ENCODE results near the gene LSM6. TPM values are rescaled to one million over a fixed set of nuclear protein-coding genes. Genes with fewer than 3 reads are reported as not detected.

LSM6 gene
- total RNA-seq, 4 donors from 2014 or later = 17.6 to 66.0 (median 31.0) TPM

GRCh38 chr4:146193628-146194027 lies 18.1 kb downstream of the LSM6 start:
- no peak overlapping the region for H3K27ac ChIP-seq
- no peak overlapping the region for H3K4me3 ChIP-seq
- no peak for DNase-seq
- H3K4me1 ChIP-seq = no peaks in the 10 kb centered on the region
- no peak for TF ChIP-seq POLR2A (IDR thresholded peaks at IDR 0.05)
- TF ChIP-seq CTCF (IDR thresholded peaks at IDR 0.05) = no peak
- no peaks in the 10 kb centered on the region for H3K9me3 ChIP-seq
- no peaks in the 10 kb centered on the region for H3K27me3 ChIP-seq
- H3K36me3 ChIP-seq = peaks cover 0 to 18% (median 0%) of the 10 kb centered on the region in 3 donors

- Histone ChIP-seq H3K36me3 (peaks cover 0 to 14% (median 0%) of the 10 kb centered on the region in 3 donors), H3K4me1 (no peaks in the 10 kb centered on the region), H3K4me3 (no peak overlapping the region)
Measured at GRCh38 chr4:146194212-146194611, 18.7 kb downstream of the LSM6 start.

GRCh38 chr4:146202665-146203064 lies 27.1 kb downstream of the LSM6 start:
- H3K4me1 ChIP-seq = no peaks in the 10 kb centered on the region
- H3K27ac ChIP-seq = no peak overlapping the region
- no peaks in the 10 kb centered on the region for H3K9me3 ChIP-seq
- DNase-seq = no peak
- H3K27me3 ChIP-seq = no peaks in the 10 kb centered on the region
- no peaks in the 10 kb centered on the region for H3K36me3 ChIP-seq
- H3K4me3 ChIP-seq = no peak overlapping the region
- TF ChIP-seq CTCF (IDR thresholded peaks at IDR 0.05) (no peak), POLR2A (IDR thresholded peaks at IDR 0.05) (no peak)

More at GRCh38 chr4:146194212-146194611, 18.7 kb downstream of the LSM6 start:
- Histone ChIP-seq H3K27me3 (no peaks in the 10 kb centered on the region), H3K27ac (no peak overlapping the region), H3K9me3 (no peaks in the 10 kb centered on the region)
- no peak for DNase-seq
- TF ChIP-seq CTCF (IDR thresholded peaks at IDR 0.05) = no peak
- no peak for TF ChIP-seq POLR2A (IDR thresholded peaks at IDR 0.05)

- no peak overlapping the region for H3K27ac ChIP-seq
- no peaks in the 10 kb centered on the region for H3K9me3 ChIP-seq
Measured at GRCh38 chr4:146207410-146207809, 31.9 kb downstream of the LSM6 start.

GRCh38 chr4:146210890-146211289 lies 35.4 kb downstream of the LSM6 start:
- Histone ChIP-seq H3K27ac (no peak overlapping the region), H3K4me1 (no peaks in the 10 kb centered on the region), H3K27me3 (no peaks in the 10 kb centered on the region), H3K36me3 (no peaks in the 10 kb centered on the region), H3K9me3 (no peaks in the 10 kb centered on the region), H3K4me3 (no peak overlapping the region)
- TF ChIP-seq POLR2A (IDR thresholded peaks at IDR 0.05) (no peak), CTCF (IDR thresholded peaks at IDR 0.05) (no peak)
- no peak for DNase-seq

More at GRCh38 chr4:146207410-146207809, 31.9 kb downstream of the LSM6 start:
- no peak for DNase-seq
- no peak for TF ChIP-seq POLR2A (IDR thresholded peaks at IDR 0.05)
- no peak for TF ChIP-seq CTCF (IDR thresholded peaks at IDR 0.05)
- H3K27me3 ChIP-seq = no peaks in the 10 kb centered on the region
- no peaks in the 10 kb centered on the region for H3K4me1 ChIP-seq
- H3K4me3 ChIP-seq = no peak overlapping the region
- H3K36me3 ChIP-seq = no peaks in the 10 kb centered on the region

- no peak for TF ChIP-seq POLR2A (IDR thresholded peaks at IDR 0.05)
- no peak for TF ChIP-seq CTCF (IDR thresholded peaks at IDR 0.05)
- Histone ChIP-seq H3K36me3 (no peaks in the 10 kb centered on the region), H3K27ac (no peak overlapping the region), H3K4me3 (no peak overlapping the region), H3K4me1 (no peaks in the 10 kb centered on the region), H3K9me3 (no peaks in the 10 kb centered on the region), H3K27me3 (no peaks in the 10 kb centered on the region)
- no peak for DNase-seq
Measured at GRCh38 chr4:146211440-146211839, 35.9 kb downstream of the LSM6 start.

All from Peyer's patch (tissue), 4 donors.